ENCODE data around the gene SECTM1. TPM values are rescaled to one million over a fixed set of nuclear protein-coding genes. Genes with fewer than 3 reads are reported as not detected.
A peak's percentile ranks its signal among the peaks of the same experiment; 100 is the strongest.

Gene SECTM1
- total RNA-seq, 4 donors from 2014 or later = 3.3 to 9.5 (median 5.6) TPM

- no peaks in the 10 kb centered on the region for H3K27me3 ChIP-seq
- no peaks in the 10 kb centered on the region for H3K9me3 ChIP-seq
- H3K4me3 ChIP-seq = no peak overlapping the region
- H3K4me1 ChIP-seq = peaks cover 15 to 26% of the 10 kb centered on the region in 2 donors
- H3K27ac ChIP-seq = no peak overlapping the region
- no peak for TF ChIP-seq CTCF (IDR thresholded peaks at IDR 0.05 in 4 of 5, conservative IDR thresholded peaks at IDR 0.05 in 1 of 5)
- no peaks in the 10 kb centered on the region for H3K36me3 ChIP-seq
- intact Hi-C loops (cut with DNase I; ENCODE audit: low total_unique reads) = loop anchor here (1.0 kb wide), 1 partner anchor 20 kb away; no protein-coding TSS in a partner anchor
- in situ Hi-C loops (cut with MboI; ENCODE audit: low sequenced_read_pairs in 4 of 4) = no loop called here
- ATAC-seq (no peak), DNase-seq (no peak)
These were observed 32.2 kb downstream of the SECTM1 start for GRCh38 chr17:82301300-82301915.

- in situ Hi-C loops (cut with MboI; ENCODE audit: low sequenced_read_pairs in 4 of 4) (no loop called here), intact Hi-C loops (cut with DNase I; ENCODE audit: low total_unique reads) (loop anchor here (1.0 kb wide), 1 partner anchor 21 kb away; no protein-coding TSS in a partner anchor)
- peaks cover 19 to 27% of the 10 kb centered on the region in 2 donors for H3K4me1 ChIP-seq
- peak; percentile 69 to 93 (median 84) for TF ChIP-seq CTCF (IDR thresholded peaks at IDR 0.05 in 4 of 5, conservative IDR thresholded peaks at IDR 0.05 in 1 of 5)
- TF ChIP-seq POLR2A (IDR thresholded peaks at IDR 0.05) = no peak
- H3K27ac ChIP-seq = no peak overlapping the region
- H3K9me3 ChIP-seq = no peaks in the 10 kb centered on the region
- no peaks in the 10 kb centered on the region for H3K36me3 ChIP-seq
- ATAC-seq (no peak), DNase-seq (peak; percentile 39 to 62)
- H3K4me3 ChIP-seq = no peak overlapping the region
- no peaks in the 10 kb centered on the region for H3K27me3 ChIP-seq
These were observed 32.8 kb downstream of the SECTM1 start for GRCh38 chr17:82300707-82301270.

- in situ Hi-C loops (cut with MboI; ENCODE audit: low sequenced_read_pairs in 4 of 4) = no loop called here
- no peaks in the 10 kb centered on the region for H3K9me3 ChIP-seq
- no peak for ATAC-seq
- H3K27me3 ChIP-seq = no peaks in the 10 kb centered on the region
- intact Hi-C loops (cut with DNase I; ENCODE audit: low total_unique reads) = no loop called here
- peaks cover 25 to 27% of the 10 kb centered on the region in 2 donors for H3K4me1 ChIP-seq
- TF ChIP-seq POLR2A (IDR thresholded peaks at IDR 0.05) = no peak
- no peaks in the 10 kb centered on the region for H3K36me3 ChIP-seq
- H3K27ac ChIP-seq = no peak overlapping the region
- no peak for DNase-seq
- no peak overlapping the region for H3K4me3 ChIP-seq
These were observed 33.3 kb downstream of the SECTM1 start for GRCh38 chr17:82300228-82300627.

- no peak for DNase-seq
- no peaks in the 10 kb centered on the region for H3K36me3 ChIP-seq
- in situ Hi-C loops (cut with MboI; ENCODE audit: low sequenced_read_pairs in 4 of 4) (no loop called here), intact Hi-C loops (cut with DNase I; ENCODE audit: low total_unique reads) (loop anchor here (5.0 kb wide), 1 partner anchor 362 kb away; the partner anchor contains the start of gene PYCR1)
- H3K4me1 ChIP-seq = peaks cover 32 to 33% of the 10 kb centered on the region in 2 donors
- no peaks in the 10 kb centered on the region for H3K9me3 ChIP-seq
- peak overlapping the region in 3 of 4 donors; percentile 84 to 98 (median 95) for H3K27ac ChIP-seq
- TF ChIP-seq CTCF (IDR thresholded peaks at IDR 0.05 in 4 of 5, conservative IDR thresholded peaks at IDR 0.05 in 1 of 5) (no peak), POLR2A (IDR thresholded peaks at IDR 0.05) (no peak)
- no peaks in the 10 kb centered on the region for H3K27me3 ChIP-seq
- no peak overlapping the region for H3K4me3 ChIP-seq
- no peak for ATAC-seq
These were observed 34.1 kb downstream of the SECTM1 start for GRCh38 chr17:82299452-82299851.

All from gastrocnemius medialis (tissue), 4 donors.